ENCODE results near the gene ZNF3.

Gene ZNF3

DNA sequence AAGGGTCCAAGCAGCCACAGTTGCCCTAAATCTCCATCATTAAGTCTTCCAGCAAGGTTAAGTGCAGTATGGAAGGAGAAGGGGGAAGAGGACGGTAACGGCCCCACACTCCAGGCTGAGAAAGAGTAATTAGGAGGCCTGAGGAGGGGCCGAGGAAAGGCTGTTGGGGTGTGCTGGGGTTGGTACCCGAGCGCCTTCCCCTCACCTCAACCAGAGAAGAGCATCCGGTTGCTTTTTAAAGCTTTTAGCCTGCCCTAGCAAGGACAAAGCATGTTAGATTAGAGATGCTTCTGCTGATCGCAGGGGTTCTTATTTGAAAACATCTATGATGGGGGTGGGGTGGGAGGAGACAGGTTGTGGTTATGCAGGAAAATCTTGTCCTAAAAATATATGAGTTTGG, 40.9 kb downstream of the ZNF3 start:
- TF ChIP-seq, protein P1, sequence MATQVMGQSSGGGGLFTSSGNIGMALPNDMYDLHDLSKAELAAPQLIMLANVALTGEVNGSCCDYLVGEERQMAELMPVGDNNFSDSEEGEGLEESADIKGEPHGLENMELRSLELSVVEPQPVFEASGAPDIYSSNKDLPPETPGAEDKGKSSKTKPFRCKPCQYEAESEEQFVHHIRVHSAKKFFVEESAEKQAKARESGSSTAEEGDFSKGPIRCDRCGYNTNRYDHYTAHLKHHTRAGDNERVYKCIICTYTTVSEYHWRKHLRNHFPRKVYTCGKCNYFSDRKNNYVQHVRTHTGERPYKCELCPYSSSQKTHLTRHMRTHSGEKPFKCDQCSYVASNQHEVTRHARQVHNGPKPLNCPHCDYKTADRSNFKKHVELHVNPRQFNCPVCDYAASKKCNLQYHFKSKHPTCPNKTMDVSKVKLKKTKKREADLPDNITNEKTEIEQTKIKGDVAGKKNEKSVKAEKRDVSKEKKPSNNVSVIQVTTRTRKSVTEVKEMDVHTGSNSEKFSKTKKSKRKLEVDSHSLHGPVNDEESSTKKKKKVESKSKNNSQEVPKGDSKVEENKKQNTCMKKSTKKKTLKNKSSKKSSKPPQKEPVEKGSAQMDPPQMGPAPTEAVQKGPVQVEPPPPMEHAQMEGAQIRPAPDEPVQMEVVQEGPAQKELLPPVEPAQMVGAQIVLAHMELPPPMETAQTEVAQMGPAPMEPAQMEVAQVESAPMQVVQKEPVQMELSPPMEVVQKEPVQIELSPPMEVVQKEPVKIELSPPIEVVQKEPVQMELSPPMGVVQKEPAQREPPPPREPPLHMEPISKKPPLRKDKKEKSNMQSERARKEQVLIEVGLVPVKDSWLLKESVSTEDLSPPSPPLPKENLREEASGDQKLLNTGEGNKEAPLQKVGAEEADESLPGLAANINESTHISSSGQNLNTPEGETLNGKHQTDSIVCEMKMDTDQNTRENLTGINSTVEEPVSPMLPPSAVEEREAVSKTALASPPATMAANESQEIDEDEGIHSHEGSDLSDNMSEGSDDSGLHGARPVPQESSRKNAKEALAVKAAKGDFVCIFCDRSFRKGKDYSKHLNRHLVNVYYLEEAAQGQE (IDR thresholded peaks at IDR 0.05; ENCODE audit: insufficient read depth in 1 of 2, low read depth in 2 of 2, low read length in 2 of 2) = no peak
- TF ChIP-seq SIN3A (IDR thresholded peaks at IDR 0.05; ENCODE audit: borderline replicate concordance, insufficient read depth, low read length) (no peak), TAF1 (IDR thresholded peaks at IDR 0.05; ENCODE audit: borderline replicate concordance, insufficient read depth, low read length) (no peak)

DNA sequence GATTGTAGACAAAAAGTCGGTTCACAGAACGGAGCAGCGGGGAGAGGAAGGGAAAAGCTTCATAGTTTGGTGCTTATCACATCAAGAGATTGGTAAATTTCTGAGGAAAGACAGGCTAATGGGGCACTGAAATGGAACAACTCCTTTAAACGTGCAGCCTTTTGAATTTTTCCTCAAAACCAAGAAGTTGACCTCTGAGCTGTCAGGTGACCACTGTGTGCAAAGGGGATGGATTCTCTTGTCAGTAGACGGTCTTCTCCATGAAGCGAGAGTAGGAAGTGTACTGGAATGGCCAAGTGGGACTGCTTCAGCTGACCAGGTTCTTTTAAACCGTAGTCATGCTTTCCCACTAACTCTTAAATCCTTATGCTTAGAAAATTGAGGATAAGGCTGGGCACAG, 43.2 kb downstream of the ZNF3 start:
- no peak for TF ChIP-seq TAF1 (IDR thresholded peaks at IDR 0.05; ENCODE audit: borderline replicate concordance, insufficient read depth, low read length)
- TF ChIP-seq POLR2AphosphoS5 (IDR thresholded peaks at IDR 0.05; ENCODE audit: low read depth, low read length) = no peak

DNA sequence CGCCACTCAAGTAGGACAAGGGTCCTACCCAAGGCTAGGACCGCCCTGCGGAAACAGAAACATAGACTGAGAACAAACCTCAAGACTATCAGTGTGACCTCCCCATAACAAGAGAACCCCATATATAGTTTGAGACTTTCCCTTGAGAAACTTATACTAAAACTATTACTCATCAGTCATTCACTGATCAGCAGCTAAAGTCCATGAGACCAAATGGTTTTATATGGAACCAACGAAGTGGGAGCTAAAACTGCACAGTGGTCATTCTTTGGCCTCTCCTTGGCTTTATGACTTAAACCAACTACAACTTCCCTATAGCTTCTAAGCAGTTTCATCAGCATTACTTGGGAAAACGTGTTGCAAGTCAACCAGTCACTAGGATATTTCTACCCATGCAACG, 45.6 kb downstream of the ZNF3 start:
- TF ChIP-seq FOXP2 (optimal IDR thresholded peaks at IDR 0.05; ENCODE audit: borderline replicate concordance, extremely low read depth, extremely low read length, insufficient read depth) (no peak), SIN3A (IDR thresholded peaks at IDR 0.05; ENCODE audit: borderline replicate concordance, insufficient read depth, low read length) (no peak), POLR2AphosphoS5 (IDR thresholded peaks at IDR 0.05; ENCODE audit: low read depth, low read length) (no peak), TAF1 (IDR thresholded peaks at IDR 0.05; ENCODE audit: borderline replicate concordance, insufficient read depth, low read length) (no peak)
- TF ChIP-seq, protein P1 (IDR thresholded peaks at IDR 0.05; ENCODE audit: insufficient read depth in 1 of 2, low read depth in 2 of 2, low read length in 2 of 2) = no peak

DNA sequence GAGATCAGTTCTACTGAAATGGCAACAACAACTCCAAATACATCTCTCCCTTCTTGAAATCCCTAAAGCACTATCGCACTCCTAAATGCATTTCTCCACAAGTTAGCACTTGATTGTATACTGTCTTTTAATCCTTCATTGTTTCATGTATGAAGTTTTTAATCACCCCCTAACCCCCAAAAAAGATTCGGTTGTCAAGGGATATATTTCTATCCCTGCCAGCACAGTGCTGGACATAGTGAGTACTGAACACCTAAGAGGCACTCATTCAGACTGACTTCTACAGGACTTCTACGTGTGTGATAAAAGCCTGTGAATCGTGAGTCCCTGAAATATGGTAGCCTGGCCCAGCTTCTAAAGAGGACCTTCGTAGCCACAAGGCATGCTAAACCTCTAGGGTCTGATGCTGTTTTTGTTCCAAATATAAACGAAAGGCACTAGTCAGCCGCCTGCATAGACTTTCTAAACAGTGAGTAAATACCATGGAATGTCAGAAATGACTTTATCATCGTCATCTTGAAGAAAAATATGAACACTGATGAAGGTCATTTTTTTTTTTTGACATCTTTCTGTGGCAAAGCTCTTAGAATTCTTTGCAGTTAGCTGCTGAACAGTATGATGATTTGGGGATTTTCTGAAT, 46.5 kb downstream of the ZNF3 start:
- TF ChIP-seq TAF1 (IDR thresholded peaks at IDR 0.05; ENCODE audit: borderline replicate concordance, insufficient read depth, low read length) (no peak), FOXP2 (optimal IDR thresholded peaks at IDR 0.05; ENCODE audit: borderline replicate concordance, extremely low read depth, extremely low read length, insufficient read depth) (no peak), POLR2AphosphoS5 (IDR thresholded peaks at IDR 0.05; ENCODE audit: low read depth, low read length) (no peak), SIN3A (IDR thresholded peaks at IDR 0.05; ENCODE audit: borderline replicate concordance, insufficient read depth, low read length) (no peak)
- TF ChIP-seq, protein P1 (IDR thresholded peaks at IDR 0.05; ENCODE audit: insufficient read depth in 1 of 2, low read depth in 2 of 2, low read length in 2 of 2) = no peak

DNA sequence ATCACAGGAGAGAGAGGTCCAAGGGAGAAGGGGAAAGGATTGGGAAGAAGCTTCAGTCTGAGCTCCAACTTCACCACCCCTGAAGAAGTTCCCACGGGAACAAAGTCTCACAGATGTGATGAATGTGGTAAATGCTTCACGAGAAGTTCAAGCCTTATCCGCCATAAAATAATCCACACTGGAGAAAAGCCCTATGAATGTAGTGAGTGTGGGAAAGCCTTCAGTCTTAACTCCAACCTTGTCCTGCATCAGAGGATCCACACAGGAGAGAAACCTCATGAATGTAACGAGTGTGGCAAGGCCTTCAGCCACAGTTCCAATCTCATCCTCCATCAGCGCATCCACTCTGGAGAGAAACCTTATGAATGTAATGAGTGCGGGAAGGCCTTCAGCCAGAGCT, 48.0 kb downstream of the ZNF3 start:
- TF ChIP-seq SIN3A (IDR thresholded peaks at IDR 0.05; ENCODE audit: borderline replicate concordance, insufficient read depth, low read length) (no peak), TAF1 (IDR thresholded peaks at IDR 0.05; ENCODE audit: borderline replicate concordance, insufficient read depth, low read length) (no peak), FOXP2 (optimal IDR thresholded peaks at IDR 0.05; ENCODE audit: borderline replicate concordance, extremely low read depth, extremely low read length, insufficient read depth) (no peak), POLR2AphosphoS5 (IDR thresholded peaks at IDR 0.05; ENCODE audit: low read depth, low read length) (no peak)
- TF ChIP-seq, protein P1 (IDR thresholded peaks at IDR 0.05; ENCODE audit: insufficient read depth in 1 of 2, low read depth in 2 of 2, low read length in 2 of 2) = no peak
